Cardiac septum (tissue), 1 donor: ENCODE results near the gene SLC8B1. TPM values are rescaled to one million over a fixed set of nuclear protein-coding genes. Genes with fewer than 3 reads are reported as not detected.

ENCODE experiments used
- DNase-seq: peaks from one replicate; pipeline ENCODE4 v3.0.0-alpha.2; 2020; ENCODE audit warnings: low spot score
- intact Hi-C: fragments of 100-400 bp; cut with DNase I; formaldehyde crosslinking; loops from one replicate; pipeline ENCODE4 v1.14.0; 2022
- long read RNA-seq: library from polyadenylated mRNA; unstranded; transcript quantifications from one replicate; pipeline ENCODE4 v2.0.0, GENCODE V29; 2021
- total RNA-seq: library from RNA; stranded (reverse); fragmentation: NEBNext Ultra II Directional; extraction: Animal tissue kit (Norgen Biotek cat#: 25700); gene quantifications from one replicate; pipeline ENCODE4 v1.2.1, GENCODE V29; 2021
- donor health status: DM: no; HTN: no; CAD: no.

SLC8B1 gene
- total RNA-seq: 11.0 TPM
- long read RNA-seq, partial matches to known transcripts: 11 of 27 reads
- long read RNA-seq, other reads (novel, unspliced or antisense): 16 of 27 reads

- intact Hi-C loops: loop anchor here (1.0 kb wide), 1 partner anchor 23 kb away; the partner anchor contains the start of gene PLBD2
- DNase-seq: peak; percentile 97
Observed at GRCh38 chr12:113334786-113335539, at the start of gene SLC8B1. Gene SLC8B1 (minus strand): TSS chr12:113335109. CDS start chr12:113332878, 2,231 bp downstream.

- DNase-seq: no peak
- intact Hi-C loops: no loop called here
Observed at GRCh38 chr12:113382206-113382605, 47.3 kb upstream of the SLC8B1 start.

DNA sequence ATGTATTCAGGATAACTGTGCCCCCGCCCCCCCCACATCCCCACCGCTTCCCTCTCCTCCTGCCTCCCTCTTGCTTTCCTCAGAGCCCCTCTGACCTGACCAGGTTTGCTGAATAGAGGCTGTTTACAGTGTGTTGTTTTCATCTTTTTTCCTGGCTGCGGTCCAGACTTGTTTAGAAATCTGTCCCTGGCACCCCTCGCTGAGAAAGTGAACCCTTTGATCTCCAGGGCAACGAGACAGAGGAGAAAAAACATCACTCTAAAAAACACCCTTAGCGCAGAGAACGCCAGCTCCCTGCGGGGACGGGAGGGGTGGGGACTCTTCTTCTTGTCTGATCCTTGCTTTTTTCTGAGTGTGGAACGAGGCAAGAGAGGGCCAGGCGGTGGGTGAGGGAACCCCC lies 46.3 kb upstream of the SLC8B1 start:
- no peak for DNase-seq
- intact Hi-C loops: no loop called here

- no peak for DNase-seq
- intact Hi-C loops: no loop called here
Observed at GRCh38 chr12:113378291-113378690, 43.4 kb upstream of the SLC8B1 start.

DNA sequence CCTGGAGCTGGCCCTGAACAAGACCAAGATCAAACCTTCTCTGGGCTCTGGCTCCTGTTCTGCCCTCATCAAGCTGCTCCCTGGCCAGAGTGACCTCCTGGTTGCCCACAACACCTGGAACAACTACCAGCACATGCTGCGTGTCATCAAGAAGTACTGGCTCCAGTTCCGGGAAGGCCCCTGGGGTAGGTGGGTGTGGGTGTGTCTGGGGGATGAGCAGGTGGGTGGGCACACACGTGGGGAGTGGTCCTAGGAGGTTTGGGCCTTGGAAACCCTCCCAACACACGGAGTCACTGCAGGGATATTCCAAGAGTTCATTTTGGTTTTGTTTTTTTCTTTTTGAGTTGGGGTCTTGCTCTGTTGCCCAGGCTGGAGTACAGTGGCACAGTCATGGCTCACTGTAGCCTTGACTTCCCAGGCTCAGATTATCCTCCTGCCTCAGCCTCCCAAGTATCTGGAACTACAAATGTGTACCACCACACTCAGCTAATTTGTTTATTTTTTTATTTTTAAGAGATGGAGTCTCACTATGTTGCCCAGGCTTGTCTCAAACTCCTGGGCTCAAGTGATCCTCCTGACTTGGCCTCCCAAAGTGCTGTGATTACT lies 40.0 kb upstream of the SLC8B1 start:
- DNase-seq: no peak
- intact Hi-C loops: no loop called here

GRCh38 chr12:113373969-113374368 lies 39.1 kb upstream of the SLC8B1 start:
- intact Hi-C loops: no loop called here
- no peak for DNase-seq

DNA sequence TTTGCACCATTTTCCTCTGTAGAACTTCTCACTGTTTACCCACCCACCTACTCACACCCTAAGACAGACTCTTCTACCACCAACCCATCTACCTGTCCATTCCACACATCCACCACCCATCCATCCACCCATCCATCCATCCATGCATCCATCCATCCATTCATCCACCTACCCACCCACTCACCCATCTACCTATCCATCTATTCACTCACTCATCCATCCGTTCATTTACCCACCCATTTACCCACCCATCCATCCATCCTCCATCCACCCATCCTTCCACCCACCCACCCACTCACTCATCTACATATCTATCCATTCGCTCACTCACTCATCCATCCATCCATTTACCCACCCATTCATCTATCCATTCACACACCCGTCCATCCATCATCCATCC lies 38.5 kb upstream of the SLC8B1 start:
- no peak for DNase-seq
- intact Hi-C loops: no loop called here

GRCh38 chr12:113372371-113372770 lies 37.5 kb upstream of the SLC8B1 start:
- no peak for DNase-seq
- intact Hi-C loops: no loop called here

DNA sequence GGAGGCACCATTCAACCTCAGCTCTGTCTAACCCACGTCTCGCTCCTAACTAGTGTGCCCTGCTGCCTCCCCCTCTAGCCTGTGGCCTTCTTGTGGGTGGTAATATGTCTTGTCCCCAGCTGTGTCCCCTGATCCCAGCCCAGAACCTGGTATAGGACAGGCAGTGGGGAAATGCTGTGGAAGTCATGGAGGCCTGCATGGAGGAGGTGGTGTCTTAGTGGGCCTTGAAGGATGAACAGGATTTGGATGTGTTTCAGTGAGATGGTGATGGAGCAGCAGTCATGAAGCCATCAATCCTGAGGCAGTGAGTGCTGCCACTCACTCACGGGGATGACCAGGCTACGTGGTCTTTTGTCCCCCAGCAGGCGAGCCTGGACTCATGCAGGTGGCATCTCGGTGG lies 36.9 kb upstream of the SLC8B1 start:
- intact Hi-C loops: no loop called here
- no peak for DNase-seq

DNA sequence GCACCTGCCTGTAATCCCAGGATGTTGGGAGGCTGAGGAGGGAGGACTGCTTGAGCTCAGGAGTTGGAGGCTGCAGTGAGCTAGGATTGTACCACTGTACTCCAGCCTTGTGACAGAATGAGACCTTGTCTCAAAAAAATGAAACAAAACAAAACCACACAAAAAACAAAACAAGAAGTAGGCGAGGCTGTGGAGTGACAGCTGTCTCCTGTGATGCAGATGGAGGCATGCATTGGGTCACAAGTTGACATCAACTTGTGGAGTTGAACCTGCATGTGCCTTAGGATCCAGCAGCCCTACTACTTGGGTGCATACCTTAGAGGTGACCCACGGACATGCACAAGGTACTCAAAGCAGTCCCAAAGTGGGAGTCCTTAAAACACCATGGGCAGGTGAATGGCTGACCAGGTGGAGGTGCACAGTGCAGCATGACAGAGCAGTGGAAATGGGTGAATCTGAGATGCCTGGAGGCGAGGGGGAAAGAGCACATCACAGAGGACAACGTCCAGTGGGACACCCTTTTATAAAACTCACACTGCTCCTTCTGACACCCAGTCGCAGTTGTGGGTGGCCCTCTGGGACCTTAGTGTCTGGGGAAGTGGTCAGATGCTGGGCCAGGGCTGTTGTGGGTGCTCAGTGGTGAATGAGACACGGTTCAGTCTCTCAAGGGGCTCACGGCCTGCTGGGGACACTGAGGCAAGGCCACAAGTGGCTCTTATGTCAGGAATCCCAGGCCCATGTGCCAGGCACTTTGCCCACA lies 36.2 kb upstream of the SLC8B1 start:
- intact Hi-C loops: no loop called here
- DNase-seq: no peak

DNA sequence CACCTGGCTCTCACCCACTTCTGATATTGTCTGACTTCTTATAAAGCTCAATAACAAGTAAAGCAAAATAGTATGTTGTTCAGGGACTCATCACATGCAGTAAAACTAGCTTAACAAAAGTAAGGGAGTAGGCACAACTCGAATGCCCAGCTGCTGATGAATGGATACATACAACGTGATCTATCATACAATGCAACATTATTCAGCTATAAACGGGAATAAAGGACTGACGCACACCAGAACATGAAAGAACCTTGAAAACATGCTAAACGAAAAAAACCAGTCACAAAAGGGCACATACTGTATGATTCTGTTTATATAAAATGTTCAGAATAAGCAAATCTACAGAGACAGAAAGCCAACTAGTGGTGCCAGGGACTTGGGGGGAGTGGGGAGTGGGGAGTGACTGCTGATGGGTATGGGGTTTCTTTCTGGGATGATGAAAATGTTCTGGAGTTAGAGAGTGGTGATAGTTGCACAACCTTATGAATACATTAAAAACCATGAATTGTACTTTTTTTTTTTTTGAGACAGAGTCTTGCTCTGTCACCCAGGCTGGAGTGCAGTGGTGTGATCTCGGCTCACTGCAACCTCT lies 34.6 kb upstream of the SLC8B1 start:
- intact Hi-C loops: no loop called here

DNA sequence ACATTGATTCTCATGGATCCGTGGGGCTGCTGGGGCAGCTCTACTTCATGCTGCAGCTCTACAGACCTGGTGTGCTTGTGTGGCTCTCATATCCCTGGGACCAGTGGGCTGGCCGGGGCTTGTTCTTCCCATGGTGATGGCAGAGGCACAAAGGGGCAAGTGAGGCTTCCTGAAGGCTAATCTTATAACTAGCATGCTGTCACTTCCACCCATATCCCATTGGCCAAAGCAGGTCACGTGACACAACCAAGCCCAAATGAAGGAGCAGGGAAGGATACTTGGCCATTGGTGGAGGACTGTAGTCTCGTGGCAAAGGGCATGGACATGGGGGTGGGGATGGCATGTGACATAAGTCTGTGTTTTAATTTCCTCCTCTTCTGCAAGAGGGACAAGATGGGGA lies 33.4 kb upstream of the SLC8B1 start:
- no peak for DNase-seq
- intact Hi-C loops: no loop called here

More for the DNA sequence above, 34.6 kb upstream of the SLC8B1 start:
- no peak for DNase-seq

- intact Hi-C loops: no loop called here
Observed at GRCh38 chr12:113366827-113367226, 31.9 kb upstream of the SLC8B1 start.

DNA sequence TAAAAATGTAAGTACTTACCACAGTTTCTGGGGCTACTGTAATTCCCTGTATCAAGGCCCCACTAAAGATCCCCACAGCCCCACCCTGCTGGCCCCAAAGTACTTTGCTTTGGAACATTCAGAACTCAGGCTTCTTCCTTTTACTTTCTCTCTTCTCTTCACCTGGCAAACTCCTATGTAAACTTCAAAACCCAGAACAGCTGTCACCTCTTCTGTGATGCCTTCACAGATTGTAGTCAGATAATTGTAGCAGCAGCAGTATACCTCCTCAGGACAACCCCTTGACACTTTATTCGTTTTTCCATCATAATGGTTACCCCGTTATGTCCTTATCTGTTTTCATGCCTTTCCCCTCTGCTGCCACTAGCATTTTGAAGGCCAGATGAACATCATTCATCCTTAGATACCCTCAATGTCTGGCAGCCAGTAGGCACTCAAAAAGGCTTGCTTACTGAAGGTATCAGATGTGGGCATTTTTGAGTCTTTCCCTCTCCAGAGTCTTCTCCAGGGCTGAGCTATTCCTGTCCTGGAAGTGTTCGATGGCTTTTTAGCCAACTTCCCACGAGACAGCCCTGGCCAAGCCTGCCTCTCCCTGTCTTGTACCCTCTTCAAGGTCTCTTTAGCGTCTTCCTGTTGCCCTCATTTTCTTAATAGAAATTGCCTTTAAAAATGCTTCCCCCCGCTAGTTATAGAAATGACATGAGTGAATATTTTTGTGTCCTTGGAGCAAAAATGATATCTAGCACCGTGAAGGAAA lies 30.9 kb upstream of the SLC8B1 start:
- DNase-seq: no peak
- intact Hi-C loops: no loop called here

More at GRCh38 chr12:113366827-113367226, 31.9 kb upstream of the SLC8B1 start:
- DNase-seq: no peak

- intact Hi-C loops: no loop called here
- no peak for DNase-seq
Observed at GRCh38 chr12:113364698-113365097, 29.8 kb upstream of the SLC8B1 start.

DNA sequence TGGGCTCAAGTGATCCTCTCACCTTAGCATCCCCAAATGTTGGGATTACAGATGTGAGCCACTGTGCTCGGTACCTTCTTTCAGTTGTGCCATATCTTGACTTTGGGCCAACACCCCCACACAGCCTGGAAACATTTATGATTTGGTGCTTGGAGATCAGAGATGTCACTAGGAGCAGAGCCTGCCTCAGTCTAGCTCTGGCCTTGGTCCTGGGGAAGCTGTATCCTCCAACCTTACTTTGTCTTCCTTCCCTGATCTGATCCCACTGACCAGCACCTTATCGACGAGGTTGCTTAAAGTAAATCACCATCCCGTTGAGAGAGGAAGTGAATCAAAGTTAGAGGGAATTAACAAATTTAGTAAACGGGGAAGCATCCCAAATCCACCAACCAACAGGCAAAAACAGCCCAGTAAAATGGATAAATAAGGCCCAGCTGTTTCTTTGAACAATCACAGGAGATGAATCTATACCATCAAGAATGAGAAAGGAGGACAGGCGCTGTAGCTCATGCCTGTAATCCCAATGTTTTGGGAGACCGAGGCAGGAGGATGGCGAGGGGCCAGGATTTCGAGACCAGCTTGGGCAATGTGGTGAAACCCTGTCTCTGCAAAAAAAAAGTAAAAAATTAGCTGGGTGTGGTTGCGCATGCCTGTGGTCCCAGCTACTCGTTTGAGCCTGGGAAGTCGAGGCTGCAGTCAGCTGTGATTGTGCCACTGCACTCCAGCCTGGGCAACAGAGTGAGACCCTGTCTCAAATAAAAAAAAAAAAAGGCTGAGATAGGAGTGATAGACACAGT lies 26.9 kb upstream of the SLC8B1 start:
- no peak for DNase-seq
- intact Hi-C loops: no loop called here

- intact Hi-C loops: loop anchor here (5.0 kb wide), 1 partner anchor 173 kb away; the partner anchor contains the start of genes DDX54 and RITA1
- DNase-seq: no peak
Observed at GRCh38 chr12:113359939-113360748, 25.2 kb upstream of the SLC8B1 start.
